ENCODE results near the gene PLCG2.
"Not testable (repeated sequence)": the region's sequence is repeated elsewhere in the genome, so short reads cannot be mapped to it uniquely, and the experiment has no call there.

PLCG2 gene

DNA sequence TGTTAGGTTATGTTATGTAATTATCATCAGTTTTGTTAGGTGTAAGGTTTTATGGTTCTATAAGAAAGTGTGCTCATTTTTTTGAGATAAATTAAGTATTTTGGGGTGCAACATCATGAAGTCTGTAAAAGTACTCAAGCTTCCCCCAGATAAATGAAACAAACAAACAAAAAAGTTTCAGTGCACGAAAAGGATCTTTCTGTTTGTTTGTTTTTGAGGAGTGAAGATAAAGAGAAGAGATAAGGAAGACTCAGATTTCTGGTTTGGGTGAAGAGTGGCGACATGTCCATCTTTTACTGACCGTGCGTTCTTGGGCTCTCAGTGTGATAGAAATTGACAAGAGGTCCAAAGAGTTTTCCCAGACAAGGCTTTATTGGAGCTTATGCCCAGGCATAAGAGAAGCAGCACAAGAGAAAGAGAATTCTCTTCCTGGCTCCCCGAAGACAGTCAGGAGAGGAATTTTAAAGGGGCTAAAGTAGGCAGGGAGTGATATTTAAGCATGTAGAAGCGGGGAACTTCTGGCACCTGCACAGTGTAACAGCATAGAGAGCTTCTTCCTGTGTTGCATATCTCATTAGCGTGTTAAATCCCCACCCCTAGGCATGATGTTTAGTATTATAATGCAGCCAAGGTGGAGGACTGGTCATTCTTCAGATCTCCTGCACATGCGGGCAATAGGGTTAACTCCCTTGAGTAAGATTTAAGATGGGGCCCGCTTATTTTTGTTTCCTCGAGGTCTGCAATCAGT lies 71.3 kb downstream of the PLCG2 start:
- no peak for DNase-seq

DNA sequence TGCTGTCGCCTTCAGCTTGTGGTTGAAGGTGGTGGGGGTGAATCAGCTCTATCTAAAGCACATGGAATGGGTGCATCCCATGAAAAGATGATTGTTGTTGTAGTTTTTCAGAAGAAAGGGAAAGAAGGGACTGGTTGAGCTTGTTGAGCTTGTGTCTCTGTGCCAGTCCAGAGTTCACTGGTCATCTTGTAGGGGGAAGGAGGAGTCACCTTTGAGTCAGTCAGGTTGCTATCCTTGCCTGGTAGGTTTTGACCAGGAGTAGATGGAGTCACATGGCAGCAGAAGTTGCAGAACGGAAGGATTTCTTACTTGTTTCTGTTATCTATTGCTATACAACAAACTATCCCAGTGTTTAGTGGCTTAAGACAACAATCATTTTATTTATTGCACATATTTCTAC lies 73.3 kb downstream of the PLCG2 start:
- no peak for DNase-seq

DNA sequence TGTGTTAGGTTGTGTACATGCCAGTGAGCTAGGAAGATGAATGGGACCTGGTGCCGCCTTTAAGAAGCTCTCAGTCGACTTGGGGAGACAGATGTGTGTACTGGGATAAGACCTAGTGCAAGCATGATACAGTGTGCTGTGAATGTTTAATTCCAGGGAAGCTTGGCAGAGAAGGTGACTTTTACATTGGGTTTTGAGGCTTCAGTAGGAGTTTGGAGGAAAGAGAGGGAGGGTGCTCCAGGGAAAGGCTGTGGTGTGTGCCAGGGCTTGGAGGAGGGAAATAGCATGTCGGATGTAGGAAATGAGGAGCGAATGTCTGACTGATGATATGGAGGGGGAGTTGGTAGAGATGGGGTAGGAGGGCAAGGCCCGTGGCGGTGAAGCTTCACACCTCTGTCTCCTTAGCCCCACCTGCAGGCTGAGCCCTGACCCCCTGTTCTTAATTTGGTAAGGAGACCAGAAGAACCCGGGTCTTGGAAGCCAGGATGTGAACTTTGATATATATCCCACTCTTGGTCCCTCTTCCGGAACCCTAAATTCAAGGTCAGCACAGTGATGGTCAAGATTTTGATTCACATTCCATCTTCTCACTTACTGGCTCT lies 76.6 kb downstream of the PLCG2 start:
- no peak for DNase-seq

DNA sequence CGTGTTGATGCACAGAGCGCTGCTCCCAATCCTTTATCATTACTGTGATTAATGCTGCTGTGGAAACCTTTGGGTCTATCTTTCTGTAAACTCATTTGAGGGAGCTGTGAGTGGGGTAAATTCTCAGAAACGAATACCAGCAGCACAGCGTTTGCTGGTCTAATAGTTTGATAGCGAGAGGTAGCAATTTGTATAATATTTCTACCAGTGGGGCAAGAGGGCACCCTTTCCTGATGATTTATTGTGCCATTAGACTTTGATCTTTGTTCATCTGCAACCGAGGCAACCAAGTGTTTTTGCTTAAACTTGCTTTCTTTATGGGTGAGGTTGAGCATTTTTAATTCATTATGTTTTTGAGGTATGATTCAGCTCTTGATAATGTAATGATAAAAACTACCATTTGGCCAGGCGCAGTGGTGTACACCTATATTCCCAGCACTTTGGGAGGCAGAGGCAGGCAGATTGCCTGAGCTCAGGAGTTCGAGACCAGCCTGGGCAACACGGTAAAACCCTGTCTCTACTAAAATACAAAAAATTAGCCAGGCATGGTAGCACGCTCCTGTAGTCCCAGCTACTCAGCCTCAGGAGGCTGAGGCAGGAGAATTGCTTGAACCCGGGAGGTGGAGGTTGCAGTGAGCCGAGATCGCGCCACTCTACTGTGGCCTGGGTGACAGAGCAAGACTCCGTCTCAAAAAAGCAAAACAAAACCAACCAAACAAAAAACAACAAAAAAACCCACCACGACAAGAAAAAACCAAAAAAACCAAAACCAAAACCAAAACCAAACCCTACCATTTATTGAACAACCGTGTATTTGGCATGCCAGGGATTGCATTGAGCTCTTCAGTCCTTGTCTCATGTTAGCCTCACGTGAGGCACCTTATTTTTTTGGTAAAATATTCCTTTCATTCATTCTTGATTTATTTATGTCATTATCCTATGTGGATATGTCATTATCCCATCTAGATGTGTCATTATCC lies 81.5 kb downstream of the PLCG2 start:
- DNase-seq, result no peak

- DNase-seq, result no peak
These were observed 82.4 kb downstream of the PLCG2 start for GRCh38 chr16:81861503-81861902.

DNA sequence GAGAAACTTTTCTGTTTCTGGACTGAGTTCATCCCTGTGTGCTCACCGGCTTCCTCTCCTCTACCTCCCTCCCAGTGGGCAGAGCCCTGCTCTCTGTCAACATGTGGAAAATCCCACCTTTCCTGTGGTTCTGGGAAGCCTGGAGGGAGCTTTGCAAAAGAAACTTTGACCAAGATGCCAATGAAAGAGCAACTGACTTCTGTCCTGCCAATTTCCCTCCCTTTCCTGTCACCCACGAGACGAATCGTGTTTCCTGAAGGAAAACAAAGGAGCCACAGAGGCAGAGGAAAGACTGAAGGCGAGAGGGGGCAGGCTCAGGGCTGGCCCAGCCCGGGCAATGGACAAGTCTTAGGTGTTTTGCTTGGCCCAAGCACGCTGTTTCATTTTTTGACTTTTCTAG lies 82.8 kb downstream of the PLCG2 start:
- DNase-seq, result no peak

GRCh38 chr16:81863630-81864352 lies 84.7 kb downstream of the PLCG2 start:
- no peak for DNase-seq

DNA sequence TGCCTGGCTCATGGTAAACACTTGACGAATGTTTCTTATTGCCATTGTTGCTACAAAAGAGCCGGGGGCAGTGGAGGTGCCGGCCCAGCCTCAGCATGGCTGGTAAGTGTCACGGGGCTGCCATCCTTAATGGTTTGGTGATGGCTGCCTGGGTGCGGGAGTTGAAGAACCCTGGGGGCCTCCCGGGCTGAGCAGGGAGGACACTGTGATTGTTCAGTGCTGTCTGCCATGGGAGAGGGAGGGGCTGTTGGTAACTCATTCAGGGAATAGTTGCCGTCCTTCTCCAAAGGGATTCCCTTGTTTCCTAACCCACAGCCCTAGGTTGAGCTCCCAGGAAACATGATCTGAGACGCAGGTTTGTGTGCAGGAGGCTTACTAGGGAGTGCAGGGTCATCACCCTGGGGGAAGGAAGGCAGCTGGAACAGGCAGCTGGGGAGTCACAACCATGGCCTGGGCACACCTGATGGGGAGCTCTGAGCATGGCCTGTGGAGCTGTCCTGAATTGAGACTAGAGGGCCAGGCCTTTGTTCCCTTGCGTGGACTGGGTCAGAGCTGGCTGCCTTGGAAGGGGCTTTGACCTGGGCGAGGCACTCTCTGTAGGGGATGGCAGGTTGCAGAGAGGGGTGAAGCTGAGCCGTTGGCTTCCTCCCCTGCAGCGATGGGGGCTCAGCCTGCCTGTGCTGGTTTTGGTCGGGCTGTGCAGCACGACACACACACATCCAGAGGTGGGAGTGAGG lies 85.7 kb downstream of the PLCG2 start:
- no peak for DNase-seq

DNA sequence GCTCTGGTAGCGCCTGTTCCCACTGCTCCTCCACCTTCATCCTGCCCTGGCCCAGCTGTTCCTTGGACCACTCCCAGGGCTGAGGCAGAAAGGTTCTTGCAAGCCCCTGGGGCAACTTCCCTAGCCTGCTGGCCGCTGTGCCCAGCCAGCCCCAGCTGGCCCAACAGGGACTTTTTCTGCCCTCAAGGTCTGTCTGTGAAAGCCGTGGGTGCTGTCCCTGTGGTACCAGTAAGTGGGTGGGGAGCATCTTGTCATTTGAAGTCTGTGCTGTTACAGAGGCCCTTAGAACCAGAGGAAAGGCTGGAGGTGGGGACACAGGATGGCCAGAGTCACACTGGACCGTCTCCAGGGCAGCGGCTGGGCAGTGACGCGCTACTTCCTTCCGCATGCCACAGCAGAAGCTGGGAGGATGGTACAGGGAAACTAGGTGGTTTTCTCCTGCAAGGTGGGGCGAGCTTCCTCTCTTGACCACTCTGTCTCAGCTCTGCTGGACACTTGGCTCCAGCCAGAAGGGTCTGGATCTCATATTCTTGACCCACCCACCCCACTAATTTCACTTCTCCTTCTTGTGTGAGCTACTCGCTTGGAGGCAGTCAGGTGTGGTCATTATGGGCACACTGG lies 87.8 kb downstream of the PLCG2 start:
- DNase-seq, result no peak

DNA sequence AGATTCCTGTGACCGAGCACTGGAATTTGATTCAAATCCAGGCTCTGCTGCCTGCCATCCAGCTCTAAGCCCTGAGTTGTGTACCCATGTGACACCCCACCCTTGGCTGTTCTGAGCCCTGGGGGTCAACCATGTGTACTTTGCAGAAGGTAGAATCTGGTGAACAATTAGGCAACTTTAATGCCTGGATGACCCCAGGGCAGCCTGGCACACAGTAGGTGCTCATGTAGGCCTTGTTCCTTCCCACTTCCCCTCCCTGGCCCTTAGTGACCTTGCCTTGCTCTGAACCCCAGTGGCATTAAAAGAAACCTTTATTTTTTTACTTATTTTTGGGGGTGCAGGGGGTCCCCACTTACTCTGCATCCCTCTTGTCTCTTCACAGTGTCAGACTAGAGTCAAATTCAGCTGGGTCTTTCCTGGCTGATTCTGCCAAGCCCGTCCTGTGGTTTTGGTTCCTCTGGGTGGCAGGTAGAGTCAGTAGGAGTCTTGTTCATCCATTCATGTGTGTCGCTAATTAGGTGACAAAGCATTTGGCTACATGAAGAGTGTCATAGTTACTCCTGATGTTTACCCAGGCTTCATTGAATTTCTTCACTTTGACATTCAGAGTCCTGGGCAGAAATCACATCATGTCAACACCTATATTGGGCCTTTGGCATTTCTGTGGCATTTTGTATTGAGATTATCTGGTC lies 89.1 kb downstream of the PLCG2 start:
- no peak for DNase-seq

DNA sequence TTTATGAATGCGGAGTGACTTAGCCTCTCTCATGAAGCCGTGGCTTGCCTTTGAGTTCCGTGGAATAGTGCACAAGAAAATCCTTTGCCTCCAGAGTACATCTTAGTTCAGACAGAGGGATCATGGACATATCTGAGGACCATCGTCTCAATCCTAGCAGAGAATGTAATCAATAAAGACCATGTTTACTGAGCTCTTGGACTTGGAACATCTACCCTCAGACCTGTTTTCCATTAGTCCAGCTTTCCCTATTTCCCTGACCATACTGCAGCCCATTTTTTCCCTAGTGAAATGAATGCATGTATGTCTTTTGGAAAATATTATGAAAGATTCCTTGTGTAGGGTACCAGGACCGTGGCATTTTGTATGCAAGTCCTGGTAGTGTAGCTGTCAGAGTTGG lies 90.2 kb downstream of the PLCG2 start:
- DNase-seq, result no peak

GRCh38 chr16:81873206-81873605 lies 94.1 kb downstream of the PLCG2 start:
- DNase-seq, result no peak

DNA sequence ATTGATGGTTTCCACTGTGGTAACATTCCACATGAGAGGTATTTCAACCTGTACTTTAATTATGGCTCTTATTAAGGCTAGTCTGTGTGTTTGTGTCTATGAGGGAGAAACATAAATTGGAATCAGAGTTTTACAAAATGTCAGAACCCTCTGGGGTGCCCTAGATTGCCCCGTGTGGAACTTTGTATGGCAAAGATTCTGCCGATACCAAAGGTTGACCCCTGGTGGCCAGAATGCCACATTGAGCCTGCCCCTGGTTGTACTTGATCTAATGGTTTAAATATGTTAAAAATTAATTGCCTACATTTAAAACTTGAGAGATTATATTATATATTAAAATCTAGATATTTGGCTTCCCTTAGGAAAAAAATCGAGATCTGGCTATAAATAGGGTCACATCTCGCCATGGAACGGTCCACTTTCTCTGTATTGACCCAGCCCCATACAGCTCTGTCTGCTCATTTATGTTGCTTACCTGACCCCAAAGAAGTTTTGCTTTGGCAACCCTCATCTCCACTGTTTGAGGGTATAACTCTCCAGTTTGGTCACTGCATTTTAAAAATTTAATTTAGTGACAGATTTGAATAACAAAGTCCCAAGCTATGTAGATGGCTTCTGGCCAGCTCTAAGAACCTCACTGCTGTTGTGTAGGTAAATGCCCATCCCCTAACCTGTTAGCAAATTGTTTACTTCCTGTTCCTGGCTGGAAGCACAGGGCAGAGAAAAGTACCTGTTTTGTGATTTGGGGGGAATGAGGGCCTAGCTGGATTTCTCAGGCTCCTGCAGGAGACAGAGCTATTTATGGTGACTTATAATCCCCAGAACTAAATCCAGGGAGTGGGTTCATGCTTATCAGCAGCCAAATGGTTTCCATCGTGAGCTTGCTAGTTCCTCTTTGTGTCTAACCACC lies 95.0 kb downstream of the PLCG2 start:
- DNase-seq, result no peak

DNA sequence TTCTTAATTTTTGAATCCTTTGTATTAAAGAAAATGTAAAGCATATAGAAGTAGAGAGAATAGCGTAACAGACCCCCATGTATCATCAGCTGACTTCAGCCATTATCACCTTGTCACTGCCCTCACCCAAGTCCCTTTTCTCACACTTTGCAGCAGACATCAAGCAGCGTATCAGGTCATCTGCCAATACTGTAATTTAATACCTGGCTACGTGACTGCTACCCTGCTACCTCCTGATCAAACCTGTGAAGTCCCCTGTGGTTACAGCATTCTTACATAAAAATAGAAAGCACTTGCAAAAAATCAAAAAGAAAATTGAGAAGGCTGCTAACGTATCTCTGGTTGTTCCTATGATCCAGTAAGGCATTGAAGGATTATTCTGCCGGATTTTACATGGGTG lies 96.4 kb downstream of the PLCG2 start:
- no peak for DNase-seq

DNA sequence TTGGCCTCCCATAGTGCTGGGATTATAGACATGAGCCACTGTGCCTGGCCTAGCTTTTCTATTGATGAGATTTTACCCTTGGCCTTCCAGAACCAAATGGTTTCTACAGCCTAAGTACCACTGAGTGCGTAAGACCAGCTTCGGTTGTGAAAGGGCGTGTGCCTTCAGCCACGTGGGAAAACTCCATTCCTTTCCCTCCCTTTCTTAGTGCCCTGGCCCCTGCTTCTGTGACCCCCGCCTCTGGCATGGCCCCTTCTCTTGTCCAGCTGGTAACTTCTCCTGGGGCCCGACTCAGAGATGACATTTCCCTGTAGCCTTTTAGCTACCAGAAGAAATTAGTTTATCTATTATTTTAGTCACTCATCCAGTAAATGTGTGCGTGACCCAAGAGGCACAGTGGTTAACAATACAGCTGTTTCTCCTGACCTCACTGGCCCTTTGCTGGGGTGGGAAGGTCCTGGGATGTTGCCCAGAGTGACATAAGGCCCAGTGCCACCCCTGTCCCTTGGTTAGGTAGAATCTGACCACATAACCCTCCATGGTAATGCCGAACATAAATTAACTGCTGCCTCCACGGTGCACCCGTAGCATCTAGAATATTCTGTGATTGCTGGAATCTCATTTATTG lies 97.3 kb downstream of the PLCG2 start:
- DNase-seq, result no peak

DNA sequence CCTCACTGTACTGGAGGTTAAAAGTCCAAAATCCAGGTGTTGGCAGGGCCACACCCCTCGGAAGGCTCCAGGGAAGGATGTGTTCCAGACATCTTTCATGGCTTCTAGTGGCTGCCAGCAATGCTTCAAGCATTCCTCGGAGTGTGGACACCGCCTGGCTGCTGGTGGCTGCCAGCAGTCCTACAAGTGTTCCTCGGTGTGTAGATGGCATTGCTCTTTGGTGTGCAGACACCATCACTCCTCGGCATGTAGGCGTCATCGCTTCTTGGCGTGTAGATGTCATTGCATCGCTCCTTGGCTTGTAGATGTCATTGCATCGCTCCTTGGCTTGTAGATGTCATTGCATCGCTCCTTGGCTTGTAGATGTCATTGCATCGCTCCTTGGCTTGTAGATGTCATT lies 98.4 kb downstream of the PLCG2 start:
- not testable (repeated sequence) for DNase-seq

- DNase-seq, result no peak
These were observed 99.4 kb downstream of the PLCG2 start for GRCh38 chr16:81878529-81878928.

- no peak for DNase-seq
These were observed 100.5 kb downstream of the PLCG2 start for GRCh38 chr16:81879625-81880024.

DNA sequence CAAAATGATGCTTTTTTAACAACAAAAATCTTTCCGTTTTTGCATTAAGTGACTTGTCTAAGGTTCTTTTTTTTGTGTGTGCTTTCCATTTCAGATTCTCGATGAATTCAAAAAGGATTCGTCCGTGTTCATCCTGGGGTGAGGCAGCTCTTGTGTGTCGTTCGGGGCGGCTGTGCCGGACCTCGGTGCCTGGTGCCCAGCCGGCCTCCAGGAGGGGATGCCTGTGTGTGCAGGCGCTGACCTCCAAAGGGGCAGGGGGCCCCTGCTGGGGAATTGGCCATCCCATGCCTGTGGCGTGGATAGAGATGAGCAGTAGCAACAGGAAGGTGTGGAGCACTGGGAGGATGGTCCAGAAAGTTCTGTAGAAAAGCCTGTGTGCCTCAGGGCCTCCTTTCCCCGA lies 101.7 kb downstream of the PLCG2 start:
- DNase-seq, result no peak

- no peak for DNase-seq
These were observed 102.1 kb downstream of the PLCG2 start for GRCh38 chr16:81881228-81881627.

Data from activated CD4-positive, alpha-beta T cell treated with anti-CD3 and anti-CD28 coated beads for 1 hour (primary cell).